PFSK-1 (cell line): ENCODE results near the gene NCOA3.

ENCODE experiments used
- FOXP2 ChIP-seq: optimal IDR thresholded peaks from 2 replicates; pipeline ENCODE3; 2011; ENCODE audit warnings: borderline replicate concordance, control low read depth, inconsistent platforms; ENCODE audit not compliant: insufficient read depth; ENCODE audit errors: extremely low read length, extremely low read depth
- POLR2AphosphoS5 ChIP-seq: IDR thresholded peaks from 2 replicates; pipeline ENCODE4 v1.6.1; 2012; ENCODE audit warnings: low read depth, mild to moderate bottlenecking, control low read depth, low read length, moderate library complexity
- SIN3A ChIP-seq: IDR thresholded peaks from 2 replicates; pipeline ENCODE4 v1.6.1; 2012; ENCODE audit warnings: mild to moderate bottlenecking, low read length, moderate library complexity, borderline replicate concordance; ENCODE audit not compliant: insufficient read depth
- TAF1 ChIP-seq: IDR thresholded peaks from 2 replicates; pipeline ENCODE4 v1.6.1; 2012; ENCODE audit warnings: low read length, control low read depth, borderline replicate concordance; ENCODE audit not compliant: insufficient read depth
- TF ChIP-seq, protein P1 (sequence below), 2 experiments: IDR thresholded peaks; 2 replicates each; pipeline versions ENCODE4 v1.6.1 to v1.8.0; 2011 to 2012; ENCODE audit warnings: low read depth in 2 of 2, low read length in 2 of 2, control low read depth in 1 of 2, inconsistent platforms in 1 of 2, mild to moderate bottlenecking in 1 of 2, moderate library complexity in 1 of 2; ENCODE audit not compliant: insufficient read depth in 1 of 2

The NCOA3 gene

DNA sequence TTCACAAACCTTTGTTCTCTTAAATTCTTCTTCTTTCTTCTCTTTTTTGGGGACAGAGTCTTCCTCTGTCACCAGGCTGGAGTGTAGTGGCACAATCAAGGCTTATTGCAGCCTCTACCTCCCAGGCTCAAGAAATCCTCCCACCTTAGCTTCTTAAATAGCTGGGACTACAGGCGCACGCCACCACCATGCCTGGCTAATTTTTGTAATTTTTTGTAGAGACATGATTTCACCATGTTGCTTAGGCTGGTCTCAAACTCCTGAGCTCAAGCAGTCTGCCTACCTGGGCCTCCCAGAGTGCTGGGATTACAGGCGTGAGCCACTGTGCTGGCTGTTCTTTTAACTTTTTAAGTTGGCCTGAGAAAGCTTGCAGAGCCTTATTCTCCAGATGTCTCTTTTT, 48.0 kb downstream of the NCOA3 start:
- TF ChIP-seq POLR2AphosphoS5 (no peak), SIN3A (no peak)

DNA sequence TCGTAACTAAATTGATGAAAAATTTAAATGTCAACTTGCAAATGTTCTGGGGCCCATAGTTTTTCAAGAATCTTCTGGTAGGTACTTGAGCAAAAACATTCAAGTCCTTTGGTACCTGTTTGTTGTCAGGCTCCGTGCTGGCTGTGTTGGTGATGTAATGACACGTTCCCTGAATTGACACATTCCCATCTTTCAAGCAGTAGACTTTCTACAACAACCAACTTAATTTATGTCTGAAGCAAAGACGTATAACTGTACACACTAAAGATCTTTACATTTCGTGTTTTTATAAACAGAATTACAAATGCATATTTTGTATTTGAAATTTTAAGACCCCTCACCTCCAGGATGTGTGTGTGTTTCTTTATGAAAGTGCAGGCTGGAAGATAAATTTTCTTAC, 49.5 kb downstream of the NCOA3 start:
- TF ChIP-seq SIN3A (no peak), POLR2AphosphoS5 (no peak), TAF1 (no peak), FOXP2 (no peak)
- TF ChIP-seq, protein P1, sequence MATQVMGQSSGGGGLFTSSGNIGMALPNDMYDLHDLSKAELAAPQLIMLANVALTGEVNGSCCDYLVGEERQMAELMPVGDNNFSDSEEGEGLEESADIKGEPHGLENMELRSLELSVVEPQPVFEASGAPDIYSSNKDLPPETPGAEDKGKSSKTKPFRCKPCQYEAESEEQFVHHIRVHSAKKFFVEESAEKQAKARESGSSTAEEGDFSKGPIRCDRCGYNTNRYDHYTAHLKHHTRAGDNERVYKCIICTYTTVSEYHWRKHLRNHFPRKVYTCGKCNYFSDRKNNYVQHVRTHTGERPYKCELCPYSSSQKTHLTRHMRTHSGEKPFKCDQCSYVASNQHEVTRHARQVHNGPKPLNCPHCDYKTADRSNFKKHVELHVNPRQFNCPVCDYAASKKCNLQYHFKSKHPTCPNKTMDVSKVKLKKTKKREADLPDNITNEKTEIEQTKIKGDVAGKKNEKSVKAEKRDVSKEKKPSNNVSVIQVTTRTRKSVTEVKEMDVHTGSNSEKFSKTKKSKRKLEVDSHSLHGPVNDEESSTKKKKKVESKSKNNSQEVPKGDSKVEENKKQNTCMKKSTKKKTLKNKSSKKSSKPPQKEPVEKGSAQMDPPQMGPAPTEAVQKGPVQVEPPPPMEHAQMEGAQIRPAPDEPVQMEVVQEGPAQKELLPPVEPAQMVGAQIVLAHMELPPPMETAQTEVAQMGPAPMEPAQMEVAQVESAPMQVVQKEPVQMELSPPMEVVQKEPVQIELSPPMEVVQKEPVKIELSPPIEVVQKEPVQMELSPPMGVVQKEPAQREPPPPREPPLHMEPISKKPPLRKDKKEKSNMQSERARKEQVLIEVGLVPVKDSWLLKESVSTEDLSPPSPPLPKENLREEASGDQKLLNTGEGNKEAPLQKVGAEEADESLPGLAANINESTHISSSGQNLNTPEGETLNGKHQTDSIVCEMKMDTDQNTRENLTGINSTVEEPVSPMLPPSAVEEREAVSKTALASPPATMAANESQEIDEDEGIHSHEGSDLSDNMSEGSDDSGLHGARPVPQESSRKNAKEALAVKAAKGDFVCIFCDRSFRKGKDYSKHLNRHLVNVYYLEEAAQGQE (IDR thresholded peaks at IDR 0.05; ENCODE audit: insufficient read depth in 1 of 2, low read depth in 2 of 2, low read length in 2 of 2): no peak

DNA sequence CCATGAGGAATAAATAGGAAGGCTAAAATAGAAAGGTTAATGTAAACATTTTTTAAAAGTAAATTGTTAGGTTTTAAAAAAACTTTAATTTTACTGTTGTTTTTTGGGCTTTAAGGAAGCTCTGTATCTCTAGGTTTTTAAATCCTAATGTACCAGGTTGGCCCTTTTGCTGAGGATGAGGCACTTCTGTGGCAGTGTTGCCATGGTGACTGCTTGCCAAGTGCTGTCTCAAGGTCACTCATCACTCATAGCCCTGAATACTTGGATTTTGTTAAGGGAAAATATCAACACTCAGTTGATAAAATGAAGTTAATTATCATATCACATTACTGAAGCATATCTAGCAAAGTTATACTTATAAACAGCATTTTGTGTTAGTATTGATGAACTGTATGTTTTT, 50.2 kb downstream of the NCOA3 start:
- TF ChIP-seq SIN3A (no peak), FOXP2 (no peak), TAF1 (no peak), POLR2AphosphoS5 (no peak)
- TF ChIP-seq, protein P1 (IDR thresholded peaks at IDR 0.05; ENCODE audit: insufficient read depth in 1 of 2, low read depth in 2 of 2, low read length in 2 of 2): no peak

DNA sequence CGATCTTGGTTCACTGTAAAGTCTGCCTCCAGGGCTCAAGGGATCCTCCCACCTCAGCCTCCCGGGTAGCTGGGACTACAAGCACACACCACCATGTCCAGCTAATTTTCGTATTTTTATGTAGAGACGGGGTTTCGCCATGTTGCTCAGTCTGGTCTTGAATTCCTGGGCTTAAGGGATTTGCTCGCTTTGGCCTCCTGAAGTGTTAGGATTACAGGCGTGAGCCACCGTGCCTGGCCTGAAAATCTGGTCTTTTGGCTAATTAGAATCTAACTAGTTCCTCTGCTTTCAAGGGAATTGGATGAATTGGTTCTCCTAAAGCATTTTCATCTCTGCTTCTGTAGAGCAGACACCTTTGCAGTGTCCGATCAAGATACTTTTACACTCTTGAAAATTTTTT, 51.3 kb downstream of the NCOA3 start:
- TF ChIP-seq FOXP2: no peak
- no peak for TF ChIP-seq POLR2AphosphoS5
- TF ChIP-seq TAF1: no peak
- no peak for TF ChIP-seq SIN3A
- TF ChIP-seq, protein P1 (IDR thresholded peaks at IDR 0.05; ENCODE audit: insufficient read depth in 1 of 2, low read depth in 2 of 2, low read length in 2 of 2): no peak

DNA sequence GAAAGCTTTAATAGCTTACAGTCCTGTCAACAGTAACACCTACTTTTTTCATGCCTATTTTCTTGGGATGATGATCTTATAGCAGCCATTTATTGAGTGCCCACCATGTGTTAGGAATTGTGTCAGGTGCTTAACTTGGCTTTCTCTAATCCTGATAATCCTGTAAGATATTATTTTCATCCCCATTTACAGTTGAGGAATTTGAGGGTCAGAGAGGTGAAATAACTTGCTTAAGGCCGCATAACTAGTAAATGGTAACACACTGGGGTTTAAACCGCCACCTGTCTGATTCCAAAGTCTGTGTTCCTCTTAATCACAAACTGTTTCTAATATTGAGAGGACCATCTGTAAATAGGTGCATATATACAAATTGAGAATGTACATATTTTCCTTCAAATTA, 55.5 kb downstream of the NCOA3 start:
- no peak for TF ChIP-seq POLR2AphosphoS5
- no peak for TF ChIP-seq FOXP2
- no peak for TF ChIP-seq SIN3A
- TF ChIP-seq TAF1: no peak
- TF ChIP-seq, protein P1 (IDR thresholded peaks at IDR 0.05; ENCODE audit: insufficient read depth in 1 of 2, low read depth in 2 of 2, low read length in 2 of 2): no peak

DNA sequence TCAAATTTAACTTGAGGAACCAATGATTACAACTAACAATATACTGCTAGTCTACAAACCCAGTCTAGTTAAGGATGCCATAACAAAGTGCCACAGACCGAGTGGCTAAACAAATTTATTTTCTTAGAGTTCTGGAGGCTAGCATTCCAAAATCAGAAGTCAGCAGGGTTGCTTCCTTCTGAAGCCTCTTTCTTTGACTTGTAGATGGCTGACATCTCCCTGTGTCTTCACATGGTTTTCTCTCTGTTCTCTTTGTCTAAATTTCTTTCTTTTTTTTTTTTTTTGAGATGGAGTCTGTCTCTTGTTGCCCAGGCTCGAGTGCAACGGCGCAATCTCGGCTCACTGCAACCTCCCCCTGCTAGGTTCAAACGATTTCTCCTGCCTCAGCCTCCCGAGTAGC, 56.1 kb downstream of the NCOA3 start:
- TF ChIP-seq POLR2AphosphoS5: no peak
- TF ChIP-seq TAF1: no peak
- TF ChIP-seq, protein P1 (IDR thresholded peaks at IDR 0.05; ENCODE audit: insufficient read depth in 1 of 2, low read depth in 2 of 2, low read length in 2 of 2): no peak
- no peak for TF ChIP-seq SIN3A
- TF ChIP-seq FOXP2: no peak
